ENCODE measurements around the gene ACOD1.

DNA sequence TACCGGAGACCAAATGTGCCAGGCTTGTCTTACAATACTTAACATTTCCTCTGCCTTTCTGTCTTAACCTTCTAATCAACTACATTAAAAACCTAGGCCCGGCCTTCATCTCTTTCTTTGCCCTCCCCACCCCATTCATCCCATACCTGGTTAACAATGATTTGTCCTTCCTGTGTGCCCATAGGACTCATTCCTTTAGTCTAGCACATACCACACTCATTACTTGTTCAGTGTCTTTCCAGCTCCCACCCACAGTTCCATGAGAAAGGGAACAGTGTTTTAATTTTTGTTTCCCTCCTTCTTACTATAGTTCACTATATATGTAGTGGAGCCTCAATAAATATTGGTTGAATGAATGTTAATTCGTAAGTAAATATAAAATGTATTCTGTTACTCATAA lies 46.0 kb downstream of the ACOD1 start:
- TF ChIP-seq, protein P1, sequence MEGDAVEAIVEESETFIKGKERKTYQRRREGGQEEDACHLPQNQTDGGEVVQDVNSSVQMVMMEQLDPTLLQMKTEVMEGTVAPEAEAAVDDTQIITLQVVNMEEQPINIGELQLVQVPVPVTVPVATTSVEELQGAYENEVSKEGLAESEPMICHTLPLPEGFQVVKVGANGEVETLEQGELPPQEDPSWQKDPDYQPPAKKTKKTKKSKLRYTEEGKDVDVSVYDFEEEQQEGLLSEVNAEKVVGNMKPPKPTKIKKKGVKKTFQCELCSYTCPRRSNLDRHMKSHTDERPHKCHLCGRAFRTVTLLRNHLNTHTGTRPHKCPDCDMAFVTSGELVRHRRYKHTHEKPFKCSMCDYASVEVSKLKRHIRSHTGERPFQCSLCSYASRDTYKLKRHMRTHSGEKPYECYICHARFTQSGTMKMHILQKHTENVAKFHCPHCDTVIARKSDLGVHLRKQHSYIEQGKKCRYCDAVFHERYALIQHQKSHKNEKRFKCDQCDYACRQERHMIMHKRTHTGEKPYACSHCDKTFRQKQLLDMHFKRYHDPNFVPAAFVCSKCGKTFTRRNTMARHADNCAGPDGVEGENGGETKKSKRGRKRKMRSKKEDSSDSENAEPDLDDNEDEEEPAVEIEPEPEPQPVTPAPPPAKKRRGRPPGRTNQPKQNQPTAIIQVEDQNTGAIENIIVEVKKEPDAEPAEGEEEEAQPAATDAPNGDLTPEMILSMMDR (conservative IDR thresholded peaks at IDR 0.05; ENCODE audit: low read depth, low read length), result no peak
- TF ChIP-seq EZH2 (IDR thresholded peaks at IDR 0.05; ENCODE audit: low read length, unreplicated experiment) (no peak), EZH2phosphoT487 (IDR thresholded peaks at IDR 0.05; ENCODE audit: borderline replicate concordance, low read length) (no peak)
